CD4-positive, alpha-beta T cell treated with Interleukin-6 at 100 ng/mL for 8 hours (primary cell): ENCODE data around the gene EIF1AX.
"Not testable (repeated sequence)": the region's sequence is repeated elsewhere in the genome, so short reads cannot be mapped to it uniquely, and the experiment has no call there.

Experiments
- DNase-seq: peaks from one replicate; pipeline ENCODE4 v3.0.0-alpha.2; 2020; ENCODE audit warnings: mixed read lengths, low spot score

The EIF1AX gene

DNA sequence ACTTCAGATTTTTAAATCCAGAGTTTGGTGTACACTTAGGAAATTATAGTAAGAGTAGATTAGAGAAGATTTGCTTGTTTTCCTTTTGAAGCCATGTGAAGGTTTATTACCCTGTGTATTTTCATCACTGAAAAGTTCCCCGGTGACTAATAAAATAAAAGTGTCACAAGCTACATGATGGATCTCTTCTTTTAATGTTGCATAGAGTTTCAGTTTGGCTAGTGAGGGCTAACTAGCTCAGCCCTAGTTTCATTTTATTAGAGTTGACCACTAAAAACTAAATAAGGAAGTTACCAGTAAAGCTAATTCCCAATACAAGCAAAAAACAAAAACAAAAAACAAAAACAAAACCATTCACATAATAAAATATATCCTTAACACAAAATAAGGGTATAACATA lies 14.8 kb downstream of the EIF1AX start:
- not testable (repeated sequence) for DNase-seq

DNA sequence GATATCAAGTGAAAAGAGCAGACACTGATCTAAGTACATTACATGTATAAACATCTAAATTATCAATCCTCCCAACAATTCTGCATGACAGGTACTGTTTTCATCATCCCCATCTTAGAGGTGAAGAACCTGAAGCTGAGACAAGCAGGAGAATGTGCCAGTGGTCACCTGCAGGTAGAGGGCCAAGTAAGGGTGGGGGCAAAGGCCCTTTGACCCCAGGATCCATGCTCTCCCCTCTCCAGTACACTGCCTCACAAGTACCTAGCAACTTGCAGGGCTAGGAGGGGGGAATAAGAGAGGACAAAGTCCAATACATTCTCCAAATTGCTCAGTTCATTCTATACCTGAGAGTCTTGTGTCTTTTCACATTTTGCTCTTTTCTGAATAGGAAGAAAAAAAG lies 16.7 kb downstream of the EIF1AX start:
- DNase-seq: no peak

DNA sequence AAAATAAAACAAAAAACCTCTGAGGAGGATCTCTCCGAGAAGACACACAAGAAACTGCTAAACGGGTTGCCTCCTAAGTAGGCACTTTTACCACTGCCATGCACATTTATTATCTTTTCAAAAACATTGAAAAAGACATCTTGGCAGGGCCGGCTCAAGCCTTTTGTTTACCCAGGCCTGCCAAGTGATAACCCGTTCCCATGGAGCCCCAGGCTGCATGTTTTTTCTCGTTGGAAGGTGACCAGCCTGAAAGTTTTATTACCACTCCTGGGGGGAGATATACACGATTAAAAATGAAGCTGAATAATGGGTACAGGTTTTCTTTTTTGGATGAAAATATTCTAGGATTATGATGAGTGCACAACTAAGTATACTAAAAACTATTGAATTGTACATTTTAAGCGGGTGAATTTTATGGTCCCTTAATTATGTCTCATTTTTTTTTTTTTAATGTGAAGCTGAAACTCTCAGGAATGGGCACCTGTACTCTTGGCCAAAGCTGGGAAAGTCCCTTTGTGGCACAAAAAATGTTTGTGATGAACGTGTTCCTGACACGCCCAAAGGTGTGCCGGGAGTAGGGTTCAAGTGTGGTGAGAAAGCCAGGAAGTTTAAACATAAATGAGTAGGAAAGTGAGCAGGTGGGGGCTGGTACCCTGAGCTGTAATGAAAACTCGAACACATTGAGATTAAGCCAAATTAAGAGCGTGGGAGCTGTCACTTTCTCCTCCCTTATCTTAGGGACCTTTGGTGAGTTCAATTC lies 23.4 kb downstream of the EIF1AX start:
- no peak for DNase-seq

DNA sequence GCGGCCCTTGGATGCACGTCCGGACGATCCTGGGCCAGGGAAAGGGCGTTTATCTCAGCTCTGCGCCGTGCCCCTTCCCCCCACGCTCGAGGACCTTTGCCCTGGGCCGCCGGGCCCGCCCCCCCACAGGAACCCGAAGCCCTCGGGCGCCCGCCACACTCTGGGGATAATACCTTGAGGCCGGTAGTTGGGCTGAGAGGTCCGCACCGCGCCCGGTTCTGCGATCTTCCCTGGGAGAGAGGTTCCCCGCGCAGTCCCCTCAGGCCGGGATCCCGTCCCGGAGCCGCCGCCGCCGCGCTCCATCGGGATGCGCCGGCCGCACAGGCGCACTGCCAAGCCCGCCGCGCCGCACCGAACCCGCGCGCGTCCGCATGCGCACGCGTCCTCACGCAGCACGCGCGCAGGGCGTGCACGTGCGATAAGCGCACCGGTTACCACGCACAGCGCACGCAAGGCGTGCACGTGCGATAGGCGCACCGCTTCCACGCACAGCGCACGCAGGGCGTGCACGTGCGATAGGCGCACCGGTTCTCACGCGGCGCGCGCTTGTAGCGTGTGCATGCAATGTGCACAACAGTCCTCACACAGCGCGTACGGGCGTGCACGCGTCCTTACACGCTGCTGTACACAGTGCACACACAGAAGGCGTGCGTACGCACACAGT lies 24.9 kb downstream of the EIF1AX start, which contains the start of gene MAP7D2:
Gene MAP7D2, minus strand, starts transcription at position 331 of the 664 bp plus-strand sequence. Its CDS starts 28 bp downstream, at position 303.
- no peak for DNase-seq

DNA sequence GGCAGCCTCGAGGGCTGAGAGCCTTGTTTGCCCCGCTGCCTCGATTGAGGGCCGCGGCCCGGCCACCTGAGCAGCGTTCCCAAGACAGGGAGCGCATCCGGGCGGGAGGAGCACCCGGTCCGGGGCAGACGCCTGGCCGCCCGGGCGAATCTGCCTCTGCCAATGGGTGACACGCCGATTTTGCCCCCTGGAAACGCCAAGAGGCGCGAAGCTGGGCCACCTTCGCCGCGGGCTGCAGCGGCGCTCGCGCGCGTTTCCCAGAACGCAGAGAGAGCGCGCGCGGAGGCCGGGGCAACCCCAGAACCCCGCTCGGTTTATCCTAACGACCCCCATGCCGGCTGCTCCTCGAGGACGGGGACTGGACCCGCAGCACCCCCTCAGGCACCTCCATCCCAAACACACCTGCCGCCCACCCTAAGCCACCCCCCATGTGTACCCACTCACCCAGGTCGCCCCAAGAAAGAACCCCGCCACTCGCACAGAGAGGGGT lies 25.5 kb downstream of the EIF1AX start:
- no peak for DNase-seq

DNA sequence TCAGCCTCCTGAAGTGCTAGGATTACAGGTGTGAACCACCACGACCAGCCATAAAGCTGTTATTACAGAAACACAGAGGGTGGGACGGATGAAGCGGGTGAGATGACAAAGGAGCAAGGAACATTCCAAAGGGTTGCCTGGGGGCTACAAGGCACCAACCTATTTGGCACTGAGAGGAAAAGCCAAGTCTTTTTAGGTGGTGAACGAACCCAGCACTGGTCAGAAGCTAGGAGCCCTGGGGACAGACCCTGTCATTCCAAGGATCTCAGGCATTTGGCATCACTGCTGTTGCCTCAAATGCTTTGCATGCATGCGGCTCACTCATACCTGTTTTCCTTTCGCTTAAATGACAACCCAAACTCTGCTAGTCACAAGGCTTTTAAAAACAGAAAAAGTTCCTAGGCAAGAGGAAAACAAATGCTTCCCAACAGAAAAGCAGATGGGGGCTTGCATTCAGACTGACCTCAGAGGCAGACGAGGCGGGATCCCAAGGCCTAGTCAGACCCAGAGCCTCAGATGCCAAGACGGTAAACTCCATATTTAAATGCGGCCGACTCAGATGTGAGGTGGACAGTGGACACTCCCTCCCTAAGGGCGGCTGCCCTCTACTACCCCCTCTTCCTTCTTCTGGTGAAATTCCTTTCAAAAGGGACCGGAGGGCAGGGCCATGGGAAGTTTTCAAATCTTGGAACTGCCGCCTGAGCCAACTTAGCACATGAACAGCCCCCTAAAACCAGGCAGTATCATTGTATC lies 29.4 kb downstream of the EIF1AX start:
- no peak for DNase-seq

DNA sequence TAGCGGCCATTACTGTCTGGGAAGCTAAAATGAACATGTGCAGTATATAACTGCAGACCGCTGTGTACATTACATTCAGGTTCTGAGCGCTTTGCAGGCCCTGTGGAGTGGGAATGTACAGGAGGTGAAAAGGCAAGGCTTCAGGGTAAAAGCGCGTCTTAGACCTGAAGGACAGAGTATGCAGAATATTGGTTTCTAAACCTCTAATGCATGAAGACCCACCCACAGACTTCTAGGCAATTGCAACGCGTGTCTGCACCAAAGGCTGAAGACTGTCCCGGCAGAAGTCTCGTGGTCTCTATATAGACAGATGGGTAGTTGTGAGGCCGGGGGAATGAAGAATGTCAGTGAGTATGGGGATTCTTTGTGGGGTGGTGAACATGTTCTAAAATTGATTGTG lies 30.4 kb downstream of the EIF1AX start:
- DNase-seq: no peak

DNA sequence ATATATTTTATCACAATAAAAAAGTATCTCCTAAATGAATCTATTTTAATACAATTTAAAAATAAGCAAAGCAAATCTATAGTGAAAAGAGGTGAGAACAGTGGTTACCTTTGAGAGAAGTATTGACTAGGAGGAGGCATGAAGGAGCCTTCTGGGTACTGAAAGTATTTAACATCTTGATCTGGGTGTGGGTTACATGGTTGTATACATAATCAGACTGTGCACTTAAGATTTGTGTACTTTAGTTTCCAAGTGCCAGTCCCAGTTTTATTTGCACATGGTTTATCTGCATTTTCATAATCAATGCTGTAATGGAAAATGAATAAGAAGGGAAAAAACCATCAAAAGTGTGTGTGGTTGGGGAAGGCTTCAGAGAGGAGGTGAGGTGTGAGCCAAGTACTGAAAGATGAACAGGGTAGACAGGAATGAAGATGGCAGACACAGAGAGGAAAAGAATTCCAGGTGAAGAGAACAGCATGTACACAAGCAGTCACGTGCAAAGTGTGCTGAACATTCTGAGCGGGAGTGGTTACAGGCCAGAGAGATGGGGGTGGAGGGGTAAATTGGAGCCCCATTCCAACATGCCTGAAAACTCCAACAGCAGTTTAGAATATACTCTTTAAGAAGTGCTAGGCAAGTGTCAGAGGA lies 39.6 kb downstream of the EIF1AX start:
- no peak for DNase-seq

DNA sequence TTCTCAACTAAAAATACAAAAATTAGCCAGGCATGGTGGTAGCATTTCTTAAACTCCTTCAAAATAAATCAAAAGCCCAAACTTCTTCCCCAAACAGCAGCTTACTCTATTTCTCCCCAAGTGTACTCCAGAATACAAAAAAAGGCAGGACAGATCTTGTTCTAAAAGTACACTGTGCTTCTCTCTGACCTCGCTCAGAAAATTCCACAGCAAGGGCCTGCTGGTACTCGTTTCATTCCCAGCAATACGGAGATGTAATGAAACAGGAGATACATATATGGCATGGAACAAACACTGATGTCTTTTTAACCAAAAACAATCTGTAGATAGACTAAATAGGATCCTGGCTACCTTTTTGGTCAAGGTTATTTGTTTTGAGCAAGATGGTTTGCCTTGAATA lies 50.1 kb downstream of the EIF1AX start:
- DNase-seq: no peak

DNA sequence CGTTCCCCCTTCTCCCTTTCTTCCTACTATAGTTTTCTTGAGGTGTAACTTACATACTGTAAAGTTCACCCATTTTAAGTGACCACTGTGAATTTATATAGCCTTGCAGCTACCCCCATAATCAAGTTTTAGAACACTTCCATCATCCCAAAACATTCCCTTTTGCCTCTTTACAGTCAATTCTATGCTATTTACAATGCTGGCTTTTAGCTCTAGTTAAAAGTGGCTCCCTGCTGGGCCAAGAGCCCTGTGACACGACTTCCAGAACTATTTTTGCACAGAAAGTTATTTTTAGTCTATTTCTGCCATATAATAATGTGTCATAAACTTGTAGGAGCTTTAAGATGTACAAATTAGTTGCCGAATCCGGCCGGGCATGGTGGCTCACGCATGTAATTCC lies 51.8 kb downstream of the EIF1AX start:
- no peak for DNase-seq

DNA sequence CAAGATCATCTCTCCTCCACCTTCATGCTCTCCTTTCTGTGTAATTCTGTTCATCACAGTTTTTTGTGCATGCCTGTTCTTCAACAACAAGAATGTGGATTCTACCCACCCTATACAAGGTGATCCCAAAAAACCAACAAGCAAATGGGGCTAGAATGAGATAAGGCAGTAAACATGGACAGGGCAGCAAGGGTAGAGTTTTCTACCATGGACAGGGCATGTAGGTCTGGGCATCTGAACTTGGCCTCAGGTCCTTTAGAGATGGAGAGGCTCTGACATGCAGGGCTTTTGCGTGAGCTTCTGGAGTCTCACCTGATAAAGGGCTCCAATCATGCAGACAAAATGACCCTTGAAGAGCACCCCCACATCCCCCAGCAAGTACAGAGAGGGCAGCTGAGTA lies 61.4 kb downstream of the EIF1AX start:
- DNase-seq: no peak
